Right lobe of liver (tissue), 4 donors: ENCODE results near the gene SHISA6.

Experiments used
- POLR2A ChIP-seq: fragments of 450-650 bp; IDR thresholded peaks from one replicate; pipeline ENCODE4 v1.6.1; 2017; ENCODE audit warnings: antibody characterized with exemption, mild to moderate bottlenecking
- TF ChIP-seq, protein P1 (sequence below), 4 donors: fragments of 200-600 bp in 3 of 4; fragments of 450-650 bp in 1 of 4; IDR thresholded peaks; one replicate each; pipeline versions ENCODE4 v1.5.1 to v1.8.0; 2016 to 2022; ENCODE audit warnings: antibody characterized with exemption in 4 of 4, mild to moderate bottlenecking in 2 of 4
- donor health status: DM: no; HTN: no; CAD: no.
- donor health status: DM: no; HTN: no; CAD: no.
- donor health status: DM: no; HTN: yes; CAD: no.

DNA sequence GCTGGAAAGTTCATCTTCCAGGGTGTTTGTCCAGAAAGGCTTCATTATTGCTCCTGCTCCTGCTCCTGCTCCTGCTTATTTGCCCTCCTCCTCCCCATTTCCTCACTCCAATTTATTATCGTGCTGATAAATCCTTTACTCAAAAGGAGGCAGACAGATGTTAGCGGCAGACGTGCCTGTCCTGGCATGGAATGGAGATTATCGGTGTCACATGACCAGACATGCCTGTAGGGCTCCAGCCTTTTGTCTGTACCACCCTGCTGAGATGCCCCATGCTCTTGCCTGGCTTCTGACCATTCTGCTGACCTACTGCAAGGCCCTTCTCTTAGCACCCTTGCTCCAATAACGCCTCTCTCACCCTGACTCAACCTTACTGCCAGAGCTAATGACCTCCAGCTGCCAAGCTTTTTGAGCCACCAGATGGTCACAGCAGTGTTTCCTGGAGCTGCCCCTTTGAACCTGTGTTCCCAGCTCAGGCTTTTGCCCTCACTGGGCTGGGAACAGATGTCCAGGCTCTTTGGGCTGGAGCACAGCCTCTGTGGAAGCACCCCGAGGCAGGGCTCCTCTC is 370.1 kb downstream of the SHISA6 start:
- no peak for TF ChIP-seq POLR2A
- TF ChIP-seq, protein P1, sequence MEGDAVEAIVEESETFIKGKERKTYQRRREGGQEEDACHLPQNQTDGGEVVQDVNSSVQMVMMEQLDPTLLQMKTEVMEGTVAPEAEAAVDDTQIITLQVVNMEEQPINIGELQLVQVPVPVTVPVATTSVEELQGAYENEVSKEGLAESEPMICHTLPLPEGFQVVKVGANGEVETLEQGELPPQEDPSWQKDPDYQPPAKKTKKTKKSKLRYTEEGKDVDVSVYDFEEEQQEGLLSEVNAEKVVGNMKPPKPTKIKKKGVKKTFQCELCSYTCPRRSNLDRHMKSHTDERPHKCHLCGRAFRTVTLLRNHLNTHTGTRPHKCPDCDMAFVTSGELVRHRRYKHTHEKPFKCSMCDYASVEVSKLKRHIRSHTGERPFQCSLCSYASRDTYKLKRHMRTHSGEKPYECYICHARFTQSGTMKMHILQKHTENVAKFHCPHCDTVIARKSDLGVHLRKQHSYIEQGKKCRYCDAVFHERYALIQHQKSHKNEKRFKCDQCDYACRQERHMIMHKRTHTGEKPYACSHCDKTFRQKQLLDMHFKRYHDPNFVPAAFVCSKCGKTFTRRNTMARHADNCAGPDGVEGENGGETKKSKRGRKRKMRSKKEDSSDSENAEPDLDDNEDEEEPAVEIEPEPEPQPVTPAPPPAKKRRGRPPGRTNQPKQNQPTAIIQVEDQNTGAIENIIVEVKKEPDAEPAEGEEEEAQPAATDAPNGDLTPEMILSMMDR (IDR thresholded peaks at IDR 0.05): no peak
